Stimulated activated naive CD8-positive, alpha-beta T cell treated with anti-CD3 and anti-CD28 coated beads, Interleukin-15, Interleukin-2, amounts not matched to agents 100 U/mL and 50 U/mL, for 24 hours (primary cell): ENCODE data around the gene WIF1.

Source experiments
- ATAC-seq: fragments of 150-1000 bp; cut with Tn5 transposase; one replicate; pipeline ENCODE4 v1.10.0; 2021
- DNase-seq: peaks from one replicate; pipeline ENCODE4 v3.0.0; 2021

The WIF1 gene

GRCh38 chr12:65122703-65123102 lies 1.6 kb upstream of the WIF1 start:
- ATAC-seq (no peak), DNase-seq (no peak)

- DNase-seq = no peak
- ATAC-seq = no peak
Measured at GRCh38 chr12:65121956-65122469, 908 bp upstream of the WIF1 start.

- no peak for DNase-seq
- no peak for ATAC-seq
Measured at GRCh38 chr12:65119063-65119462, 2.0 kb downstream of the WIF1 start.

GRCh38 chr12:65113621-65114035 lies 7.5 kb downstream of the WIF1 start:
- peak; percentile 36 for ATAC-seq
- DNase-seq = no peak

- ATAC-seq (no peak), DNase-seq (no peak)
Measured at GRCh38 chr12:65106948-65107347, 14.2 kb downstream of the WIF1 start.

- DNase-seq (no peak), ATAC-seq (no peak)
Measured at GRCh38 chr12:65100140-65100539, 21.0 kb downstream of the WIF1 start.

GRCh38 chr12:65099182-65099581 lies 21.9 kb downstream of the WIF1 start:
- DNase-seq (no peak), ATAC-seq (no peak)

- no peak for ATAC-seq
- no peak for DNase-seq
Measured at GRCh38 chr12:65098364-65098763, 22.7 kb downstream of the WIF1 start.

GRCh38 chr12:65094722-65095121 lies 26.4 kb downstream of the WIF1 start:
- ATAC-seq (no peak), DNase-seq (no peak)

GRCh38 chr12:65093606-65094005 lies 27.5 kb downstream of the WIF1 start:
- DNase-seq (no peak), ATAC-seq (no peak)

GRCh38 chr12:65090461-65090860 lies 30.6 kb downstream of the WIF1 start:
- ATAC-seq (no peak), DNase-seq (no peak)

GRCh38 chr12:65086236-65086635 lies 34.9 kb downstream of the WIF1 start:
- ATAC-seq (no peak), DNase-seq (no peak)

GRCh38 chr12:65084579-65084978 lies 36.5 kb downstream of the WIF1 start:
- DNase-seq (no peak), ATAC-seq (no peak)

GRCh38 chr12:65083581-65083980 lies 37.5 kb downstream of the WIF1 start:
- no peak for DNase-seq

GRCh38 chr12:65082406-65082805 lies 38.7 kb downstream of the WIF1 start:
- no peak for ATAC-seq
- no peak for DNase-seq

More at GRCh38 chr12:65083581-65083980, 37.5 kb downstream of the WIF1 start:
- no peak for ATAC-seq

GRCh38 chr12:65081496-65081895 lies 39.6 kb downstream of the WIF1 start:
- no peak for ATAC-seq

GRCh38 chr12:65074932-65075331 lies 46.2 kb downstream of the WIF1 start:
- no peak for DNase-seq
- no peak for ATAC-seq

More at GRCh38 chr12:65081496-65081895, 39.6 kb downstream of the WIF1 start:
- no peak for DNase-seq

- ATAC-seq (no peak), DNase-seq (no peak)
Measured at GRCh38 chr12:65069336-65069735, 51.8 kb downstream of the WIF1 start.

- ATAC-seq (no peak), DNase-seq (no peak)
Measured at GRCh38 chr12:65067383-65067782, 53.7 kb downstream of the WIF1 start.

- no peak for DNase-seq
- ATAC-seq = no peak
Measured at GRCh38 chr12:65055859-65056258, 65.2 kb downstream of the WIF1 start.

GRCh38 chr12:65051218-65051617 lies 69.9 kb downstream of the WIF1 start:
- DNase-seq (no peak), ATAC-seq (no peak)

- no peak for DNase-seq
- no peak for ATAC-seq
Measured at GRCh38 chr12:65045269-65045668, 75.8 kb downstream of the WIF1 start.

GRCh38 chr12:65039301-65039700 lies 81.8 kb downstream of the WIF1 start:
- ATAC-seq (no peak), DNase-seq (no peak)

GRCh38 chr12:65025136-65025535 lies 96.0 kb downstream of the WIF1 start:
- DNase-seq (no peak), ATAC-seq (no peak)

- ATAC-seq (no peak), DNase-seq (no peak)
Measured at GRCh38 chr12:65023485-65023884, 97.6 kb downstream of the WIF1 start.
